ENCODE results near the gene FMNL2.

FMNL2 gene

DNA sequence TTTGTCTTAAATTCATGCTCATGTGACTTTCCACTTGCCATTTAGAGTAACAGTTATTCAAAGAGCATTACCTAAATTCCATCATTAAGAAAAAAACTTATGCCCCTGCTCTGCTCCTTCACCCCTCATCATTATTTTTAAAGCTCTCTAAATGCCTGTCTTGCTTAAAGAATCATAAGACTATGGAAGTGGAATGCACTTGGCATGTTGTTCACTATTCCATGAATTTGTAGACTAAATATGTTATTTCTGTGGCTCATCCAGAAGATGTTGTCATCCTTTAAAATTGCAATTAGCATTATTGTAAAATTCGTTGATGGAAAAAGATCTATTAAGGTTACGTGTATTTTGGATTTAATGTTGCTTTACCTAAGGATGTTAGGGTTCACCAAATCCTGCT is 61.8 kb downstream of the FMNL2 start:
- H3K4me3 ChIP-seq (ENCODE audit: low read depth, low read length): no peak overlapping the region
- DNase-seq (ENCODE audit: low read depth): no peak
- TF ChIP-seq, protein P1, sequence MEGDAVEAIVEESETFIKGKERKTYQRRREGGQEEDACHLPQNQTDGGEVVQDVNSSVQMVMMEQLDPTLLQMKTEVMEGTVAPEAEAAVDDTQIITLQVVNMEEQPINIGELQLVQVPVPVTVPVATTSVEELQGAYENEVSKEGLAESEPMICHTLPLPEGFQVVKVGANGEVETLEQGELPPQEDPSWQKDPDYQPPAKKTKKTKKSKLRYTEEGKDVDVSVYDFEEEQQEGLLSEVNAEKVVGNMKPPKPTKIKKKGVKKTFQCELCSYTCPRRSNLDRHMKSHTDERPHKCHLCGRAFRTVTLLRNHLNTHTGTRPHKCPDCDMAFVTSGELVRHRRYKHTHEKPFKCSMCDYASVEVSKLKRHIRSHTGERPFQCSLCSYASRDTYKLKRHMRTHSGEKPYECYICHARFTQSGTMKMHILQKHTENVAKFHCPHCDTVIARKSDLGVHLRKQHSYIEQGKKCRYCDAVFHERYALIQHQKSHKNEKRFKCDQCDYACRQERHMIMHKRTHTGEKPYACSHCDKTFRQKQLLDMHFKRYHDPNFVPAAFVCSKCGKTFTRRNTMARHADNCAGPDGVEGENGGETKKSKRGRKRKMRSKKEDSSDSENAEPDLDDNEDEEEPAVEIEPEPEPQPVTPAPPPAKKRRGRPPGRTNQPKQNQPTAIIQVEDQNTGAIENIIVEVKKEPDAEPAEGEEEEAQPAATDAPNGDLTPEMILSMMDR (IDR thresholded peaks at IDR 0.05; ENCODE audit: insufficient read depth, low read depth, low read length, missing control alignments): no peak

DNA sequence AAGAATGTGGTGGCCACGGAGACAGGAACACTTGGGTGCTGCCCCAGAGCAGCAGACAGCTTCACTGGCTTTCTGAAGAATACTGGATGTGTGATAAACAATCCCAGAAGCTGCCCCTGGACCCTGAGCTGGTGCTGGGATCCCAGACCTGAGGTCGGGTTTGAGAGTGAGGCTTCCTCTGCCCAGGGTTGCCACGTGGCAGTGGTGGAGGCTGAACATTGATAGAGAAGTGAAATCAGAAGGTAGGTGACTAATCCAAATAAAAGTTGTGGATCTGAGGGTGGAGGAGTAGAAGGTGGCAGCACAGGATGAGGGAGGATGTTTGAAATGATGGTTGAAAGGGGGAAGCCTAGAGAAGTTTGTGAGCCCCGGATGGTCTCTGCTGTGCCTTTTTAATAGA is 64.0 kb downstream of the FMNL2 start:
- no peak overlapping the region for H3K4me3 ChIP-seq (ENCODE audit: low read depth, low read length)
- TF ChIP-seq, protein P1 (IDR thresholded peaks at IDR 0.05; ENCODE audit: insufficient read depth, low read depth, low read length, missing control alignments): no peak
- DNase-seq (ENCODE audit: low read depth): no peak

DNA sequence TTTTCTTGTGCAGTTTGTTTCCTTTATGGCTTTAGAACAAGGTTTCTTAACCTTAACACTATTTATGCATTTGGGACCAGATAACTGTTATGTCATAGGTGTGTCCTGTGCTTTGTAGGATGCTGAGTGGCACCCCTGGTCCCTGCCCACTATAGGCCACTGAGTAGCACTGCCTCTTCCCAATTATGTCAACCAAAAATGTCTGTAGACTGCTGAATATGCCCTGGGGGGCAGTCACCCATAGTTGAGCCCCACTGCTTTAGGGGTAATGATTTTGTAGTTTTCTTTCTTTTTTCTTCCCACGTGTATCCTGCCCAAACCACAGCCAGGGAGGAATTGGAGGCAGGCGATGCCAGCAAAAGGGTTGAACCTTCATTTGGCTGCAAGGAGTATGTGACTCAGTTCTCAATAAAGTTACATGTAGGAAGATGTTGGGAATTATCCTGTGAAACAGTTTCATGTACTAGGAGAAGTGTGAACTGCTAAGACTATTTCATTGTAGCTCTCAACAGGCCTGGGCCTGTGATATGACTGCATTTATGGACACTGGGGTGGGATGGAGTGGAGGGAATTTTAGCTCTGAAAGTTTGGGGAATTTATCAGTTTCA is 65.7 kb downstream of the FMNL2 start:
- TF ChIP-seq, protein P1 (IDR thresholded peaks at IDR 0.05; ENCODE audit: insufficient read depth, low read depth, low read length, missing control alignments): no peak
- no peak for DNase-seq (ENCODE audit: low read depth)

DNA sequence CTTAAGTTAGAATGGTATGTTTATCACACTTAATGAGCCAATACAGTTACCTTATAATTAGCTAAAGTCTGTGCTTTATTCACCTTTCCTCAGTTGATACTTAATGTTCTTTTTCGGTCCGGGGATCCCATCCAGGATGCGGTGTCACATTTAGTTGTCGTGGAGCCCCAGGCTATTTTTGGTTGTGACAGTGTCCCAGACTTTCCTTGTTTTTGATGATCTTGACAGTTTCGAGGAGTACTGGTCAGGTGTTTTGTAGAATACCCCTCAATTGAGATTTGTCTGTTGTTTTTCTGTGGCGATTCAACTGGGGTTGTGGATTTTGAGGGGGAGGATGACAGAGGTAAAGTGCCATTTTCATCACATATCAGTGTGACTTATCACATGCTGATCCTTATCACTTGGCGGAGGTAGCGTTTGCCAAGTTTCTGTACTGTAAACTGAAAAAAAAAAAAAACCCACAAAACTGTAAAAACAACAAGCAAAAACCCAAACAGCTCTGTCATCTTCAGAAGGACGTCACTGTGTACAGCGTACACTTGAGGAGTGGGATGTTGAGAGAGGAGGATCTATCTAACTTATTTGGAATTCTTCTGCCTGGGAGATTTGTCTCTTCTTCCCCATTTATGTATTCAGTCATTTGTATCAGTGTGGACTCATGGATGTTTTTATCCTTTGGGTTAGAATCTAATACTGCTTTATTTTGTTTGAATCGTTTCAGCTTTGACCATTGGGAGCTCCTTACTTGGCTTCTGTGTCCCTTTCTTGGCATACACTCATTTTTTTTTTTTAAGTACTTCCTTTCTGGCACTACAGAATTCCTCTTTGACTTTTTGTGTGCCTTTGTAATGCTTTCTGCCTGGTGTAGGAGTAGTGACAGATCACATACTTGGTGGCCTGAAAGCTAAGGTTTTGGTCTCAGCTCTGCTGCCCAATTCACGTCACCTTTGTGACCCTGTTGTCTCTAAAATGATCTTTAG is 68.1 kb downstream of the FMNL2 start:
- DNase-seq (ENCODE audit: low read depth): no peak
- TF ChIP-seq, protein P1 (IDR thresholded peaks at IDR 0.05; ENCODE audit: insufficient read depth, low read depth, low read length, missing control alignments): no peak
- no peak overlapping the region for H3K4me3 ChIP-seq (ENCODE audit: low read depth, low read length)

More for the DNA sequence above, 65.7 kb downstream of the FMNL2 start:
- no peak overlapping the region for H3K4me3 ChIP-seq (ENCODE audit: low read depth, low read length)

DNA sequence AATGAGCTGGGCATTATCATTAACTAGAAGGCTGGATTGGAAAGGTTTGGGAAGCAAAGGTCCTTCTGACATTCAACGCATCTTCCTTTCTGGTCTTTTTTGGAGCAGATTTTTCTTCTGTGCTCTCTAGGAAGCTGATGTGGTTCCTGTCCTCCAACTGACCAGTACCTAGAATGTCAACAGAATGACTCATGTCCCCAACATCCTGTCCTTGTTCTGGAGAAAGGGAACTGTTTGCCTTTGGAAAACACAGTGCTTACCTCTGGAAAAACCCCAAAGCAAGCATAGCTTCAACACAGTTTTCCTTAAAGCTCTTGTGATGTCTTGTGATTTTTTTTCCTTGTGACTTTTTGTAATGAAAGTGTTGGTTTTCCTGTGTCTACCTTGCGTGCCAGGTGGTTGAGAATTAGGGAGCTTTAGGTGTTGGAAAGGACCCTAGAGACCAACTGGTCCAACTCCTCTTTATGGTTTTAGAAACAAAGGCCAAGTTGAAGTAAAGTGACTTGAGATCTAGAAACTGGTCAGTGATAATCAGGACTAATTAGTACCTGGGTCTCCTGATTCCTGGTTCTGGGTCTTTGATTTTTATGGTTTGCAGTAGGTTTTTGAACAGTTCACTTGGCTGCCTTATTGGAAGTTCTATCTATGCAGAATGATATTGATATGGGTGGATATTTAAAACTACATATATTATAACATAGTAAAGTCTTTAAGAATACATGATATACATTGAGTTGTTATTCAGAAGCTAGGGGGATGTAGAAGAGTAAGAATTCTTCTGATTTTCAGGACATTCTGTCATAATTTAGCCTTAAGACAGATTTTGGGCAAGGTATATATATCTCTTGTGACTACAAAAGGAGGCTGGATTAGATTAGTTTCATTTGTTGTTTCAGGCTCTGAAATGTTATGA is 70.5 kb downstream of the FMNL2 start:
- no peak overlapping the region for H3K4me3 ChIP-seq (ENCODE audit: low read depth, low read length)
- TF ChIP-seq, protein P1 (IDR thresholded peaks at IDR 0.05; ENCODE audit: insufficient read depth, low read depth, low read length, missing control alignments): no peak
- no peak for DNase-seq (ENCODE audit: low read depth)

DNA sequence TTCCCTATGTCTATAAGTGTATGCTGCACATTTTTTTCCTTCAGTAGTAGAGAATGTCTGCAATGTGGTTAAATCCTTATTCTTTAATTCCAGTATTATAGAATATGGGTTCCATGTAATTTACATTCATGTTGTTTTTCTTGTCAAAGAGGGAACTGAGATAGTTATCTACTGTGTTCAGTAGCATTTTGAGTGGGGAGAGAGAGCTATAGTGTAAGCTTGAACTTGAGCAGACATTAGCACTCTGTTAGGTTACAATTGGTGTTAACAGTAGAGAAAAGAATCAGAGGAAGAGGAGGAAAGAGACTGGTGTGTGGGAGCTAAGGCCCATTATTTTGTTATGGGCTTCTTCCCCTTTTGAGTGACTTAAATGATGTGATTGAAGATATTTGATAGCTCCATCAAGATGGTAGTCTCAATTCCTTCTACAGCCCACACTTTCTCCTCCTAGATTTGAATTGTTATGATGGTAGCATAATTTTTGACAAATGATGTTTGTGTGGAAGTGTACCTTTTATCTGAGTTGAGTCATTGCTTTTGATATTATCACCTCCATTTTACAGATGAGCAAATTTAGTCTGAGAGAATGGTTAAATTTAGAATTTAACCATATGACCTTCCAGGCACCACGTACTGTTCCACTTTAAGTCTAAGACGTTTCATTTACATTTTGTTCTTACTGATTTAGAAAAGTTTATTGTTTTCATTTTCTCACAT is 71.3 kb downstream of the FMNL2 start:
- peak; percentile 26 for DNase-seq (ENCODE audit: low read depth)
- TF ChIP-seq, protein P1 (IDR thresholded peaks at IDR 0.05; ENCODE audit: insufficient read depth, low read depth, low read length, missing control alignments): no peak

More for the DNA sequence above, 71.3 kb downstream of the FMNL2 start:
- H3K4me3 ChIP-seq (ENCODE audit: low read depth, low read length): peak overlapping the region; percentile 62
